Left renal cortex interstitium (tissue), 4 donors: Measurements from ENCODE around the gene TAC4. TPM values are rescaled to one million over a fixed set of nuclear protein-coding genes. Genes with fewer than 3 reads are reported as not detected.
A peak's percentile ranks its signal among the peaks of the same experiment; 100 is the strongest.

Source experiments
- DNase-seq, 4 donors: peaks; one replicate each; pipeline ENCODE4 v3.0.0-alpha.2; 2013; ENCODE audit warnings: low read depth in 4 of 4, low spot score in 2 of 4, missing footprints in 1 of 4
- polyA plus RNA-seq, 4 donors: library from polyadenylated mRNA; unstranded; fragments of 120-200 nt; gene quantifications; one replicate each; pipeline ENCODE4 v1.2.1, GENCODE V29; 2013; ENCODE audit not compliant: insufficient read length in 4 of 4

TAC4 gene, protein sequence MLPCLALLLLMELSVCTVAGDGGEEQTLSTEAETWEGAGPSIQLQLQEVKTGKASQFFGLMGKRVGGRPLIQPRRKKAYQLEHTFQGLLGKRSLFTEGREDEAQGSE
- polyA plus RNA-seq = 1 to 10 TPM in 1 of 4 donors, under 1 TPM in 1, not detected in 2; 0.96 to 1.1 TPM

DNA sequence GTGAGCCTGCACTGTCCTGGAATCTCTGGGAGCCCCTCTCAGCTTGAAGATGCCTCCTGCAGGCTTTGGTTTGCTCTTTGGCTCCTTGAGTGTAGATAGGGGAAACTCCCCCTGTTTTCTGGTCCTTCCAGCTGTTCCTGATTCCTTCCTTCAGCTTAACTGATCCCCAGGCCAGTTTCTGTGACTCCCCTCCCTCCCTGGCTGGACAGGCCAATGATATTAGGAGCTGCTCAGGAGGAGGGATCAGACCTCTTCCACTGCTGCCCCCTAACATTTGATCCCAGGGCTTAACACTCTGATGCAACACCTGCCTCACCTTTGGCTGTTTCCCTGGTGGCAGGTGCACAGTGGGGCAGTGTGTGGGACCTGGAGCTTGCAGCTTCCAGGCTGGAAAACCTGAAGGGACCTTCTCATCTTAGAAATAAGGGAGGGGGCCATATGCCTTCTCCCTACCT lies at the start of gene TAC4:
Gene TAC4, minus strand, starts transcription at position 51 of the 455 bp plus-strand sequence. CDS start 52 bp downstream, outside the sequence.
- no peak for DNase-seq

DNA sequence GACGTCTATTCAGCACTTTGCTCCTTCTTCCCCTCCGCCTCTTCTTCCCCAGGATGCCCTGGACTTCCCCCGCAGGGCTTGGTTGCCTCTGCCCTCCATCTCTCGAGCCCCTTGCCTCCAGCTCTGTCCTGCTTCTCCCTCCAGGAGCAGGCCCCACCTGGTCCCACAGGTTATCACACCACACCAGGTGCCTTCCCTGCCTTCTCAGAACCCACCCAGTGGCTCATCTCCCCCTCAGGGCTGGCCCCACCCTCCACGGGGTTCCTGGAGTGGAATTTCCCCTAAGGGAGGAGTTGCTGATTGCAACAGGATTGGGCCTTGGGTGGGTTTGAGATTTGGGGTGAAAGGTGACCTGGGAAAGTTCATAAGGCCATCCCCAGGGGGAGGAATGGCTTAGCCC lies 49.0 kb upstream of the TAC4 start:
- DNase-seq = no peak

DNA sequence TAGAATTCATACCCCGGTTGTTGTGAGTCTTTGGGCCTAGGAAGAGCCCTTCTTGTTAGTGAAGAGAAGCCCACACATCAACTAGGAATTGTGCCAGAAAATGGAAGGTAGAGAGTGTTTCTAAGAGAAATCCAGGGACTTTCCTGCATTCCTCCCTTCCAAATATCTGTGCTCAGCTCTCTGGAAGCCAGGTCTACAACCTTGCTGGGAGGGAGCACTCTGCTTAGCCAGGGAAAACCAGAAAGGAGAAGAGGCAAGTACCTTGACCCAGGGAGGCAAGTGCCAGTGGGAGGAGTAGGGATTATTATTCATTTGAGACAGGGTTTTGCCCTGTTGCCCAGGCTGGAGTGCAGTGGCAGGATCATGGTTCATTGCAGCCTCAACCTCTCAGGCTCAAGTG lies 48.4 kb upstream of the TAC4 start:
- no peak for DNase-seq

DNA sequence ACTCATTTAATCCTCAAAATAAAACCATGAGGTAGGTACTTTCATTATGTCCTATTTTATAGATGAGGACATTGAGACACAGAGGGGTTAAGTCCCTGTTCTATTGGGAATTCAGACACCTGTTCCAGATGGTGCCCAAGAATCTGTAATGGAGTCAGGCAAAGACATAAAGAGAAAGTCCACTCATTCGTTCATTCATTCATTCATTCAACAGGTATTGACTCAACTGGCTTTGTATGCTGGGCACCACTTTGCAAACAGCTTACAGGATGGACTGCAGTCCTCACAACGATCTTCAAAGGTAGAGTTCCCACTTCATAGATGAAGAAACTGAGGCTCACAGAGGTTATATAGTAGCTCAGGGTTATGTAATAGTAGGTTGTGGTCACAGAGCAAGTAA lies 47.9 kb upstream of the TAC4 start:
- no peak for DNase-seq

DNA sequence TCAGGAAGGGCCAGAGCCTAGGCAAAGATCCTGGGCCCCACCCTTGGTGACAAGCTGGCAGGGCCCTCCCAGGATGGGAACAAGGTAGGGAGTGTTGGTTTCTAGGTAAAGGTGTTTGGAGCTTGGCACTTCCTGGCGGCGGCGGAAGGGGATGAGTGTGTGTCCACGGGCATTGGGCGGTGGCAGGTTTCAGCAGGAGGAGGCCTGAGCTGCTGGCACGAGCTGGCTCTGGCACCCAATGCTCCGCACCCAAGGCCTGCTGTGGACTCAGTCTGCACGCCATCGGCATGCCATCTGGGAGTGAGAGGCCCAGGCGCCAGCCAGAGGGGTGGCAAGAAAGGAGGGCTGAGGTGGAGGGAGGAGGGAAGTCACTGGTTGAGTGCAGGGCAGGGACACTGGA lies 46.9 kb upstream of the TAC4 start:
- no peak for DNase-seq

DNA sequence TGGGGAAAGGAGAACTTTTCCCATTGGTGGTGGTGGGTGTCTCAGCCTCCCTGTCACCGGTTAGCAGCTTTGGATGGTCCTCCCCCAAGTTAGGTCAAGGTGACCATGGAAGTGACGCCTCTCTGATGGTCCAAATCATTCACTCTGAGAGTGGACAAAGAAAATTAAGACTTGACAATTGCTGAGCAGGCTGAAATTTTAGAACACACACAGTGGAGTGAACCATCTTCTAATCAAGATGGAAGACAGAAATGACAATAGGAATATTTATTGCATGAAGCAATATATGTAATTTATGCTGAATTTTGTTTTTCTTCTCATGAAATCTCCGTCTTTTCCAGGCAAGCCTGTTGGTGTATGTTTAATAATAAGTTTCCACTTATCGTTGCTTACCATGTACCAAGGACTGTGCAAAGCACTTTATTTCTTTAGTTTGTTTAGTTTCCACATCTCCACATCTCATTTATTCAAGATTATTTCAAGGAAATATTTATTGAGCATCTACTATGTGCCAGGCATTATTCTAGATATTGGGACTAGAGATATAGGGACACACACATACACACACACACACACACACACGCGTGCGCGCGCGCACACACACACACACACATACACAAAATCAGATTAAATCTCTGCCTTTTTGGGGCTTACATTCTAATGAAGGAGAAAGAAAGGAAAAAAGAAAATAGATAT lies 44.0 kb upstream of the TAC4 start:
- DNase-seq = no peak

DNA sequence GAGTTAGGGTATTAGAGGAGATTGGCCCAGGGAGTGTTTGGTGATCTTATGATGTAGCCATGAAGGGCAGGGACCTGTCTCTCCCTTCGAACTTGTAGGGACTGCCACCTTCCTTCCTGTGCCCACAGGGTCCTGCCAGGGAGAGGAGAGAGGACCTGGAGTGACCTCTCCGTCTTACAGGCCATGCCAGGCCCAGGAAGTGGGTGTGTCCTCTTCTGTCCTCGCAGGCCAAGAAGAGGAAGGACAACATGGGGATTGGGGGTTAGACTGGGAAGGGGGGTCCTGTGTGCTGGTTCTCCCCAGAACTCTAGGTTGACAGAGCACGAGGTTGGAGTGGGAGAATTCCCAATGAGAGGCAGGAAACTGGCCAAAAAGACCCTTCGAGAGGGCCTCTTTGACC lies 43.4 kb upstream of the TAC4 start:
- no peak for DNase-seq

DNA sequence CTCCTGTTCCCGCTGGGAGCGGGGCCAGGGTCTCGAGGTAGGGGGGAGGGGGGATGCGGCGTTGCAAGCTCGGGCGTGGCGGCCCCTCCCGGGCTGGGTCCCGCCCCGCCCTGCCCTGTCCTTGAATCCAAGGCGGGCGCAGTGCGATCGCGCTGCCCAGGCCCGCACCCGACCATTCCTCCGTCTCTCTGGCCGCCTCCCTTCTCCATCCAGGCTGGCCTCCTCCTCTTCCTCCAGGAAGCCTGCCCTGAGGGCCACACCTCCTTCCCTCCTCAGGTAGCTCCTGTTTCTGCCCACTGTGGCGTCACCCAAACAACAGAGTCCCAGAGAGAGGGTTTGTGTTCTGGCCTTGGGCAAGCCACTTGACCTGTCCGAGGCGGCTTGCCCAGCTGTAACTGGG lies 43.0 kb upstream of the TAC4 start:
- DNase-seq = no peak

DNA sequence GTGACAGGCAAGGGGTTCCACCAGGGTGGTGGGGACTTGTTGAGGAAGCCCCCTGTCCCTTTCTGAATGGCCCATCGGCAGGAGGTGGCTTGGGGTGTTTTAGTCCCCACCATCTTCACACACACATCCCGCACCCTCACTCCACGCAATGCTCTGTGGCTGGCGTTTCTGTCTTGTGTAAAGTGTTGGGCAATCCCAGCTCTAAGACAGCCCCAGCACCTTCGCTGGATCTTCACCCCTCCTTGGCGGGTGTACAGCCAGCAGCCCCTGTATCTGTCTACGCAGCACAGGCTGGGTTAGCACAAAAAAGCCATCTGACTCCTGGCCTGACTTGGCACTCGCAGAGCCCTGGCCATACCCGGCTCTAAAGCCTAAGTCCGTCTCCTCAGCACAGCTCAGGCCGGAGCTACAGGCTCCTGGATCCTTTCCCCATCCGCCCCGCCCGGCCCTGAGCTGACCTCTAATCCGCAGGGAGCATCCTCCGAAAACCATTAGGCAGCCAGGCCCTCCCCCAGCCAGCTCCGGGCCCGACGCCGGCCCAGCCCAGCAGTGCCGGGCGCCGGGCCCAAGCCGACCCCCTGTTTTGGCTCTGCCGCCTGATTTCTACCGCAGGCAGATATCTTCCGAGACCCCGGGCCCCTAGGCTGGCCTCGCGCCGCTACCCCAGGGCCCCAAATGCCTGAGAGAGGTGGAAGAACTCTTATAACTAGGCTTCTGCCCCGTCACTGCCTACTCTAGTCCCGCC lies 42.4 kb upstream of the TAC4 start:
- DNase-seq = no peak

DNA sequence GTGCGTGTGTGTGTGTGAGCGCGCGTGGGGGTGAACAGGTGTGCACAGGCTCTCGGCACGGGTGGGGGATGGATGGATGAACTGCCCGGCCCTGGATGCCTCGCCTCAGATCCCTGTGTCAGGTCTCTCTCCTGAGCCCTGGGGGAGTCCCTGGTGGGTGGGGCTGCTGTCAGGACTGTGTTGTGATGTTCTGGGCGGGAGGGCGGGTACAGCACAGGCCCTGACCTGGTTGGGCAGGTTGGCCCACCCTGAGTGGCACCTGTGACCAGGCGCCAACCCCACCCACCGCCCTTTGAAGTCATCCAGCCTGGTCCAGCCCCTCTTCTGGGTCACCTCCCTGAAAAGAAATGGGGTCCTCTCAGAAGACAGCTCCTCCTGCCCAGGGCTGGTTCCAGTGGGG lies 41.6 kb upstream of the TAC4 start:
- no peak for DNase-seq

DNA sequence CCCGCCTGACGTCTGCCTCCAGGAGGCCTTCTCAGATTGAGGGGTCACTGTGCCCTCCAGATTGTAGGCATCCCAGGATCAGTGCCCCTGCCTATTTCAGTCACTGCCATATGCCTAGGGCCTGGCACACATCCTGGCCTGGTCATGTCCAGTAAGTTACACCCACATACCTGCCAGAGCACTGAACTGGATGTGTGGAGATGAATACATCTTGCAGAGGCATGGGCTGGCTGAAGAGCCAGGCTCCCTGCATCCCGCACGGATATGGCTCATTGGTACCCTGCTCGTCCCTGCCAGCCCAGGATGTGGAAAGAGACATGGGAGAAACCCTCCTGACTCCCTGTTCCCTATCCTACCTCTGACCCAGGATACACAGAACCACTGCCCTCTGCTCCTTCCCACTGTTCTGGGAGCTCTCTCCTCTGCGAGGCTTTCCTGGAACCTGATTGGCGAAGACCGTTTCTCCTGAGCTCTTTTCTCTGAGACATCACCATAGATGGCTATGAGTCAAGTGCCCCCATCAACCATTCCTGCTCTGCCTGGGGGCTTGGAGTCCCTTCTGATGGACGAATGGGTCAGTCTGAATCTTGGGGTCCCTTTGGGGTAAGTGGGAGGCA lies 40.0 kb upstream of the TAC4 start:
- no peak for DNase-seq

DNA sequence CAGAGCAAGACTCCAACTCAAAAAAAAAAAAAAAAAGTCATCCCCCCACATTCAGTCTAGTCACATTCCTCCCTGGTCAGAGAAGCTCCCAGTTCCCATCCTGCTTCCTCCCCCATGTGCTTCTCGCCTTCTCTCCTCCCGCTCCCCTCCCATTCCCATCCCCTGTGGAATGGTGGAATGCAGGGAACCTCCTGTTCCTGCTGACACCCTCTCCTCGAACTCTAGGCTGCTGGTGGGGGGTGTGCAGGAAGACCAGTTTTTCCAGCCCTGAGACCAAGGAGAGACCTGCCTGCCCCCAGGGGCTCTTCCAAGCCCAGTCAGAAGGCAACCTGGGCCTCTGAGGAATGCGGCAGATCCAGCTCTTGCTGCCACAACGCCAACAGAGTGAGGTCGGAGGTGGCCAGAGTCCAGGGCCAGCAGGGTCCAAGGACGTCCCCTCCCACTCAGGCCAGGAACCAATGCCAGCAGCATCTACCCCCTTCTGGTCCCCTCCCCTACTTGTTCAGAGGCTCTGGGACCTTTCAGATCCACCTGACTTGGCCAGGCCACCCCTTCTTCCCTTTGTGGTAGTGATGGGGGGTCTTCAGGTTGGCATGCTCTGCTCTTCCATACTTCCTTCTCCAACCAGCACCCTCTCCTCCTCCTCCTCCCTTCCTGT lies 39.3 kb upstream of the TAC4 start:
- no peak for DNase-seq

DNA sequence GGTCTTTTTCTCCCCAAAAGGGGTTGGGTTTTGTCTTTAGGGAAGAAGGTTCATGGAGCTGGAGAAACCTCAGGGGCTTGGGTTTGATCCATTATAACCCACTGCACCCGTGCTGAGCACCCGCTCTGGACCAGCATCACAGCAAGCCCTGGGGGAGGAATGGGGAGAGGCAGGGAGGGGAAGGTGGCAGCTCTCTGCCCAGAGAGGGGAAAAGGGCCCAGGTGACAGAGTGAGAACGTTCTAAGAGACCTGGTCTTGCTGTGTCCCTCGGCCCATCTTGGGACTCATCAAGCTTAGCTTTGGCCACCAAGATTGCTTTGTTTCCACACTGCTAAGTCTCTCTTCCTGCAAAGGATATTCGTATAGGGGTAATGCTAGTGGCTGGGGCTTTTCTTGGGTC lies 38.2 kb upstream of the TAC4 start:
- no peak for DNase-seq

DNA sequence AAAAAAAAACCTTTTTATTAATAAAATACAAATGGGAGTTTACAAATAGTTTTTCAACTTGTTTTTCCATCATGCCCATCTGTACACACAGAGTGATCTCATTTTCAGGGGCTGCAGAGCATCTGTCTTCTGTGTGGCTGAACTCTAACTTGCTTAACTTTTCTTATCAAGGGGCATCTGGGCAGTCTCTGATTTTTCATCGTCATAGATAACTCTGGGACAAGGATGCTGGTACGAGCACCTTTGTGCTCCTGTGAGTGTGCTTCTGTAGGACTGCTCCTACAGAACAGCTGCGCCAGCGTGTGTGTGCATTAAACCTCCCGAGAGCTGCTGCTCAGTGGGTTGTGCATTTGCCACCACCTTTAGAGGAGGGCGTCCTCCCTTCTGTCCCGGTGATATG lies 34.6 kb upstream of the TAC4 start:
- no peak for DNase-seq

DNA sequence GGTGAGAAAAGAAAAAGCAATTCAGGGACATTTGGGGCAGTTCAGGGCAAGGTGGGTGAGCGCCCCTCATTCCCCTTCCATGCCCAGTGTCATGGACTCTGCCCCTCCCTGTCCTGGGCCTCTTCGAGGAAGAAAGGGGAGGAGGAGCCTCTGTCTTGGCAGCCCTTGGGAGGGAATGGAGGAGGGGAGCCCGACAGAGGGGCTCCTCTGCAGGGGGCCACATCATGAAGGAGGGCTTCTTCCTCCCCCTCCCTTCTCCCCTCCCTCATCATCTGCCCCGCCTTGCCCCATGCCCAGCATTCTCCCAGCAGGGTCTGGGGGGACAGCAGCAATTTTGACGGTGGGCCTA lies 33.2 kb upstream of the TAC4 start:
- no peak for DNase-seq

DNA sequence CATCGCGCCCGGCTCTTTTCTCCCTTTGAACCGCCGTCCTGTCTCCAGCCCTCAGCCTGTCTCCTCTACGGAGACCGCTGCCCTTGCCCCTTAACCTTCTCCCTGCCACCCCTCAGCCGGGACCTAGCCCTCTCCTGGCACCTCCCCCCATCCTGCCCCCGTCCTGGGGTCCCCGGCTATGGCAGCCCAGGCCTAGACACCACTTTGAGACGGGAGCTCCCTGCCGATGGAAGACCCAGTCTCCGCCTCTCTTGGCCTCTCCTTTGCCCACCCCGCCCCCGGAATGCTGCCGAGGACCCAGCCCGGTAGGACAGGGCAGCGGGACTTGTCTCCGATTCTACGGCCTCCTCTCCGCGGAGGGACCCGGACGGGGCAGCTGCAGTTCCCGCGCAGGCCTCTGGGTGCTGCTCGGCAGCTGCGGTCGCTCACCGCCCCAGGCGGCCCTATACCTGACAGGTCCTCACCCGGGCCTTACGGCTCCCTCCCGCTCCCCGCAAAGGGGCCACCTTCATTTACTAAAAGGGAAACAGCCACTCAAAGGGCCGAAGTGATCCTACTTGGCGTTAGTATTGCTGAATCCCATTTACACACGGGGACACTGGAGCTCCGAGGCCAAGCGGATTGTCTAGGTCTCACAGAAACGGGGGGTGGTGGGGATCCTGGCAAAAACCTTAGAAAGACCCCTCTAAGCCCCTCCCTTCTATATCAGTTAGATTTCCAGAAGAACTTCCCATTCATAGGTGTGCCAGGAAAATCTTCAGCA lies 32.6 kb upstream of the TAC4 start:
- DNase-seq = peak in 1 of 4 donors; percentile 65

DNA sequence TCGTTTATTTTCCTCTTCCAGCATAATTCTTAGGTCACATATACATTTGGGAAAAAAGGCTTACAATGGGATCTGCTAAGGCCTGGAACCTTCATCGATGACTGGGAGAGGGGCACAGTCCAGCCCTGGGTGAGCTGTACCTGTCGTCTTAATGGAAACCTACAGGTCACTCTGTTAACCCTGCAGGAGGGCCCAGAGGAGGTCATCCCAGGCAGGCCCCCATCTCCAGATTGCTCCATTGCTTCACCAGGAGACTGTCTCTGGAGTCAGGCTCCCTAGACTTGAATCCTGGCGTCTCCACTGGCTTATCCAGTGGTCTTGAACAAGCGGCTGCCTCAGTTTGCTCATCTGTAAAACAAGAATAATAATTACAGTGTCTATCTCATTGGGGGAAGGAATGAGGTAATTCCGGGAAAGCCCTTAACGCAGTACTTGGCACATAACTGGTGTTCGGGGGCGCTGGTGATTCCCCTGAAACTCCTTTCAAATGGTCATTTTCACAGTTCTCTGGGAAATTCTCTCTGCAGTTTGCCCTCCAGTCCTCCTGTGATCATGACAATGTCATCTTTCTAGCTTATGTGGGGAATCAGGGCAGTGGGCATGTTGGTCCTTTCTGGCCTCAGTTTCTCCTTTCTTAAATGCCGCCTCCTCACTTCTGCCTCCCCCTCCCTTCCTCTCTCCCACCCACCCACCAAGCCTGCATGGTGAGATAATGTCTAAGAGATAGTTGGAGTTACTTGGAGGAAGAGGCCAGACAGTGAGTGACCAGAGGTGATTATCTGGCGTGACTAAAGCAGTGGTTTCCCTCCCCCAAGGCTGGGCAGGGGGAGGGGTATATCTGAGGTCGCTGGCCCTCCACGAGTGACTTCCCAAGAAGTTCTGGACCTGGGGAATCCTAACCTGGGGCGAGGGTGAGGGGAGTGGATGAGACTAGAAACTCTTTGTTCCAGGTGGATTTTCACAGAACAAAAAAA lies 31.3 kb upstream of the TAC4 start:
- no peak for DNase-seq

DNA sequence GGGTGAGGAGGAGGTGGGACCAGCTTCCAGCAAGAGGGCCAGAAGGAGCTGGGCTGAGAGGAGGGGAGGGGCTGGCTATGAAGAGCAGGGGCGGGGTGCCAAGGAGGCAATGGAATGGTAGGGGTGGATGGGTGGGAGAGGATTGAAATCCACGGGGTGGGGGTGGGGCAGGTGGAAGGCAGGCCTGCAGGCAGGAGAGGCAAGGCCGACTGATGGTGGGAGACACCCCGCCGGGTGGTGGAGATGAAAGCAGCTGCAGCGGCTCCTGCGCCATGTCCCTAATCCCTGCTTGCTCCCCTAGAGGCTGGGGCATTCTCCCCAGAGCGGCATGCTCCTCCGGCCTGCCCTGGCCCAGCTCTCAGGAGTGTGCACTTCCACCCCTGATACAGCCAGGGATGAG lies 27.8 kb upstream of the TAC4 start:
- no peak for DNase-seq

DNA sequence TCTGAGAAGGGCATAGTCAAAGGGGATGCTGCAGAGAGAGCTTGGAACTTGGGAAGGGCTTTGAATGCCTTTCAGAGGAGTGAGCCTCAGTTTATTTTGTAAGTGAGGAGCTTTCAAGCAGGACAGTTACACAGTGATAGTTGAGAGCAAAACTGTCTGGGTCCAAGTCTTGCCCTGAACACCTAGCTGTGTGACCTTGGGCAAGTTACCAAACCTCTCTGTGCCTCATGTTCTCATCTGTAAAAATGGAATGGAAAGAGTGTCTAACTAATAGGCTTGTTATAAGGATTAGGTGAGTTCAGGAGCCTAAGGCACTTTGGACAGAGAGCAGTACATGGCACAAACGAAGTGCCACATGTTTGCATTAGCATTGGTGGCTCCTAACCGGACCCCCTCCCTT lies 27.0 kb upstream of the TAC4 start:
- no peak for DNase-seq
